GM18526 (cell line): ENCODE measurements around the gene RBFOX1.

Experiments
- POLR2A ChIP-seq: IDR thresholded peaks from 3 replicates; pipeline ENCODE4 v1.6.1; 2011; ENCODE audit not compliant: insufficient read length; ENCODE audit errors: extremely low read depth

Gene RBFOX1

GRCh38 chr16:7716660-7717550, 384.3 kb downstream of the RBFOX1 start:
- no peak for TF ChIP-seq POLR2A

- TF ChIP-seq POLR2A: no peak
Measured at GRCh38 chr16:7722761-7723160, 390.1 kb downstream of the RBFOX1 start.

- TF ChIP-seq POLR2A: no peak
Measured at GRCh38 chr16:7731141-7731540, 398.5 kb downstream of the RBFOX1 start.

GRCh38 chr16:7736138-7736665, 403.6 kb downstream of the RBFOX1 start:
- TF ChIP-seq POLR2A: no peak

- TF ChIP-seq POLR2A: no peak
Measured at GRCh38 chr16:7742626-7743025, 410.0 kb downstream of the RBFOX1 start.

GRCh38 chr16:7744546-7745264, 412.1 kb downstream of the RBFOX1 start:
- TF ChIP-seq POLR2A: no peak

- TF ChIP-seq POLR2A: no peak
Measured at GRCh38 chr16:7745276-7745675, 412.6 kb downstream of the RBFOX1 start.

GRCh38 chr16:7746941-7747340, 414.3 kb downstream of the RBFOX1 start:
- no peak for TF ChIP-seq POLR2A

GRCh38 chr16:7748522-7748921, 415.9 kb downstream of the RBFOX1 start:
- no peak for TF ChIP-seq POLR2A

GRCh38 chr16:7755347-7755882, 422.8 kb downstream of the RBFOX1 start:
- TF ChIP-seq POLR2A: no peak
